Osteocyte (in vitro differentiated cells): Measurements from ENCODE around the gene SLC25A1. TPM values are rescaled to one million over a fixed set of nuclear protein-coding genes. Genes with fewer than 3 reads are reported as not detected.

Experiments
- DNase-seq: peaks from one replicate; pipeline ENCODE4 v3.0.0; 2021; ENCODE audit warnings: mixed read lengths; ENCODE audit not compliant: unreplicated experiment; ENCODE audit errors: extremely low spot score
- H3K27ac Mint-ChIP-seq: one replicate; pipeline ENCODE4 v1.8.0; 2021; ENCODE audit warnings: mild to moderate bottlenecking, mixed read lengths; ENCODE audit not compliant: unreplicated experiment
- H3K27me3 Mint-ChIP-seq: one replicate; pipeline ENCODE4 v1.8.0; 2021; ENCODE audit warnings: mixed read lengths; ENCODE audit not compliant: unreplicated experiment
- H3K36me3 Mint-ChIP-seq: one replicate; pipeline ENCODE4 v1.8.0; 2021; ENCODE audit warnings: mixed read lengths; ENCODE audit not compliant: unreplicated experiment
- H3K4me1 Mint-ChIP-seq: one replicate; pipeline ENCODE4 v1.8.0; 2021; ENCODE audit warnings: mixed read lengths; ENCODE audit not compliant: unreplicated experiment
- H3K4me3 Mint-ChIP-seq: one replicate; pipeline ENCODE4 v1.8.0; 2021; ENCODE audit warnings: mild to moderate bottlenecking, moderate library complexity, mixed read lengths; ENCODE audit not compliant: unreplicated experiment
- H3K9me3 Mint-ChIP-seq: one replicate; pipeline ENCODE4 v1.8.0; 2021; ENCODE audit warnings: mixed read lengths; ENCODE audit not compliant: unreplicated experiment
- CTCF ChIP-seq: fragments of 200-600 bp; sonication (generic); IDR thresholded peaks from 2 replicates; pipeline ENCODE4 v1.5.0; 2021; ENCODE audit warnings: antibody characterized with exemption, mild to moderate bottlenecking, moderate library complexity
- total RNA-seq: library from RNA; stranded (reverse); gene quantifications from 2 replicates; pipeline ENCODE4 v1.2.1, GENCODE V29; 2021

SLC25A1 gene
- total RNA-seq, 1 donor from 2014 or later = 96.1 TPM

DNA sequence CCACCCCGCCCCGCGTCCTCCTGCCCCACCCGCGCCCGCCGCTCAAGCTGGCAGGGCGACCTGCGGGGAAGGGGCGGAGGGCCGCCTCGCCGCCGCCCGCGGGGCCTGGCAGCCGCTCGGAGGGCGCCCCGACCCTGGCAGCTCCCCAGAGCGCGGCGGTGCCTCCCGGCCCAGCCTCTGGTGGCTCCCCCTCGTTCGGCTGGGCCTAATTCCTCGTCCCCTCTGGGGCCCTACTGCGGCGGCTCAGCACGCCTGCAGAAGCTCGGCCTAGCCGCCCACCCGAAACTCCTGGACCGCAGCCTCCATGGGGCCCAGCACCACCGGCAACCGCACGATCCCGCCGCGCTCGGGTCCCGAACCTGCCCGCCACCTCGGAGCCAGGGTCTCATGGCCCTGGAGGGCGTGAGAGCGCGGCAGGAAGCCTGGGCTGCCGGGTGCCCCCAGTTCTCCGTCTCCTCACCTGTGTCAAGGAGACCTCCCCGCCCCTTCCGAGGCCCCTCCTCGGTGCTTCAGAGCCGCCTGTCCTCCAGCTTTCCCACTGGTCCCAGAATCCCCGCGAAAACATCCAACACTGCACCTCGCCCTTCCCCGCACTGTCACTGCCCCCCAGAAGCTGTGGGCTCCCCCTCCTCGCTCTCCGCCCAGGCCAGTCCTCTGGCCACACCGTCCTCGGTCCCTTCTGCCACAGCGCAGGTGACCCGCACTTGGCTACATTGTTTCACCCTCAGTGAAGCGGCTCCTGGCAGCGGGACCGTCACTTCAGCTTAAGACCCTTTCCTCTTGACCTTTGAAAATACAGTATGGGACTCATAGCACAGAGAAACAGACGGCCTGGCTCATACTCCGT is 27.8 kb downstream of the SLC25A1 start:
- H3K27me3 Mint-ChIP-seq = peaks cover 54% of the 10 kb centered on the region
- H3K27ac Mint-ChIP-seq = no peak overlapping the region
- DNase-seq = no peak
- peaks cover 4% of the 10 kb centered on the region for H3K4me1 Mint-ChIP-seq
- H3K4me3 Mint-ChIP-seq = peak overlapping the region; percentile 22
- no peaks in the 10 kb centered on the region for H3K9me3 Mint-ChIP-seq
- no peaks in the 10 kb centered on the region for H3K36me3 Mint-ChIP-seq
- TF ChIP-seq CTCF = no peak

- no peaks in the 10 kb centered on the region for H3K9me3 Mint-ChIP-seq
- H3K4me1 Mint-ChIP-seq = peaks cover 4% of the 10 kb centered on the region
- peak within 1 kb of the TSS; percentile 22 for H3K4me3 Mint-ChIP-seq
- H3K36me3 Mint-ChIP-seq = no peaks in the 10 kb centered on the region
- H3K27me3 Mint-ChIP-seq = peaks cover 52% of the 10 kb centered on the region
- no peak for TF ChIP-seq CTCF
- H3K27ac Mint-ChIP-seq = no peak within 1 kb of the TSS
- DNase-seq = no peak
Observed at GRCh38 chr22:19149991-19150390, 28.5 kb downstream of the SLC25A1 start, which contains the start of gene GSC2. TSS of gene GSC2 (minus strand) at chr22:19150292. CDS start at chr22:19150283, 9 bp downstream.

GRCh38 chr22:19149047-19149883 is 29.3 kb downstream of the SLC25A1 start:
- no peak for TF ChIP-seq CTCF
- no peak for DNase-seq
- H3K27ac Mint-ChIP-seq = no peak overlapping the region
- no peaks in the 10 kb centered on the region for H3K9me3 Mint-ChIP-seq
- H3K4me1 Mint-ChIP-seq = peaks cover 10% of the 10 kb centered on the region
- H3K27me3 Mint-ChIP-seq = peaks cover 47% of the 10 kb centered on the region
- H3K4me3 Mint-ChIP-seq = no peak overlapping the region
- no peaks in the 10 kb centered on the region for H3K36me3 Mint-ChIP-seq

- Mint-ChIP-seq H3K4me3 (no peak overlapping the region), H3K9me3 (no peaks in the 10 kb centered on the region)
Observed at GRCh38 chr22:19148417-19149046, 30.0 kb downstream of the SLC25A1 start.

More at GRCh38 chr22:19148417-19149046, 30.0 kb downstream of the SLC25A1 start:
- H3K27ac Mint-ChIP-seq = no peak overlapping the region
- no peak for DNase-seq
- TF ChIP-seq CTCF = no peak
- peaks cover 16% of the 10 kb centered on the region for H3K4me1 Mint-ChIP-seq
- H3K27me3 Mint-ChIP-seq = peaks cover 43% of the 10 kb centered on the region
- peaks cover 4% of the 10 kb centered on the region for H3K36me3 Mint-ChIP-seq
